GM19043 (cell line): Measurements from ENCODE around the gene SH2D1A.
"Not testable (repeated sequence)": the region's sequence is repeated elsewhere in the genome, so short reads cannot be mapped to it uniquely, and the experiment has no call there.

Experiments
- ATAC-seq: cut with Tn5 transposase; IDR thresholded peaks from one replicate; pipeline ENCODE4 v1.9.1; 2021; ENCODE audit warnings: low read depth; ENCODE audit not compliant: unreplicated experiment

Gene SH2D1A

GRCh38 chrX:124346117-124346876, at the start of gene SH2D1A:
Gene SH2D1A (plus strand): TSS chrX:124346563. CDS start chrX:124346643, 80 bp downstream.
- ATAC-seq = no peak

- not testable (repeated sequence) for ATAC-seq
Measured at GRCh38 chrX:124299323-124299722, 47.0 kb upstream of the SH2D1A start.

GRCh38 chrX:124300405-124300804, 46.0 kb upstream of the SH2D1A start:
- ATAC-seq = no peak

- no peak for ATAC-seq
Measured at GRCh38 chrX:124307253-124307907, 39.0 kb upstream of the SH2D1A start.

- no peak for ATAC-seq
Measured at GRCh38 chrX:124325732-124326131, 20.6 kb upstream of the SH2D1A start.

- ATAC-seq = no peak
Measured at GRCh38 chrX:124328765-124329164, 17.6 kb upstream of the SH2D1A start.

- ATAC-seq = no peak
Measured at GRCh38 chrX:124332481-124333424, 13.6 kb upstream of the SH2D1A start, which contains the start of gene TEX13D. Gene TEX13D (plus strand): TSS chrX:124332660. CDS start chrX:124332918, 258 bp downstream.

GRCh38 chrX:124333862-124334261, 12.5 kb upstream of the SH2D1A start:
- ATAC-seq = no peak

GRCh38 chrX:124334555-124334954, 11.8 kb upstream of the SH2D1A start:
- not testable (repeated sequence) for ATAC-seq

GRCh38 chrX:124335598-124335997, 10.8 kb upstream of the SH2D1A start:
- ATAC-seq = no peak

GRCh38 chrX:124337916-124338315, 8.4 kb upstream of the SH2D1A start:
- no peak for ATAC-seq

- no peak for ATAC-seq
Measured at GRCh38 chrX:124338733-124339514, 7.4 kb upstream of the SH2D1A start.

GRCh38 chrX:124341396-124342132, 4.8 kb upstream of the SH2D1A start:
- no peak for ATAC-seq

- no peak for ATAC-seq
Measured at GRCh38 chrX:124342174-124342867, 4.0 kb upstream of the SH2D1A start.

- no peak for ATAC-seq
Measured at GRCh38 chrX:124343016-124343415, 3.3 kb upstream of the SH2D1A start.

- ATAC-seq = peak; percentile 67
Measured at GRCh38 chrX:124344246-124344645, 2.1 kb upstream of the SH2D1A start.

- no peak for ATAC-seq
Measured at GRCh38 chrX:124346877-124347241, 496 bp downstream of the SH2D1A start.

GRCh38 chrX:124347242-124347641, 879 bp downstream of the SH2D1A start:
- ATAC-seq = no peak

GRCh38 chrX:124348182-124348581, 1.8 kb downstream of the SH2D1A start:
- no peak for ATAC-seq
